ENCODE results near the gene WDR93. TPM values are rescaled to one million over a fixed set of nuclear protein-coding genes. Genes with fewer than 3 reads are reported as not detected.
"Not testable (repeated sequence)": the region's sequence is repeated elsewhere in the genome, so short reads cannot be mapped to it uniquely, and the experiment has no call there.

Gene WDR93
- total RNA-seq, 2 donors from 2014 or later, result 0.19 TPM; not detected in 1

DNA sequence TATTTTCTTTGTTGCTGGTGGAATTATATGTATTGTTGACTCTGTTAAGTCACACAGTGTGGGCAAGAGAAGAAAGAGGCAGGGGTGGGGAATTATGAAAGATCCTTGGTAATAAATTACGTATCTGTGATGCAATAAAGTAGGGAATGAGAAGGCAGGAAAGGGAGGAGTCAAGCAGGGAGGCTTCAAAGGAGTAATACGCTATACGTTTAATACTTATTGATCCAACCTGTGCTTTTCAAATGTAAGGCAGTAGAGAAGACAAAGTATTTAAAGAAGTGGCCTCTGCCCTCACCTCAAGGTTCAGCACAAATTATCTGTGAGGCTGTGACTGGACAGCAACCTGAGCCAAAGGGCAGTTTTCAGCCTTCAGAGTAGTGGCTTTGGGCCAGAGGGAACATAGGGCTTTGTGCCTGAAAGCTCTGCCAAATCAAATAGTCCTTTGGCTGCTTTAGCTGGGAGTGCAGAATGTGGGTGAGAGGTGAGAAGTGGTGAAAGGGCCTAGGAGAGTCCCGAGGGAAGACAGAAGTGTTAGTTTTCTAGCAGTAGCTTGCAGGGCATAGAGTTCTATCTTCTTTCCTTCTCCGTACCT is 10.2 kb upstream of the WDR93 start:
- DNase-seq, result no peak
- Mint-ChIP-seq H3K27me3 (ENCODE audit: low read depth) (no peaks in the 10 kb centered on the region), H3K9me3 (no peaks in the 10 kb centered on the region), H3K4me1 (ENCODE audit: low read depth) (no peaks in the 10 kb centered on the region), H3K4me3 (no peak overlapping the region), H3K27ac (no peak overlapping the region), H3K36me3 (ENCODE audit: insufficient read depth in 2 of 2) (no peaks in the 10 kb centered on the region)
- no peak for ATAC-seq (replicated peaks in 1 of 2)

GRCh38 chr15:89681146-89681545 is 9.5 kb upstream of the WDR93 start:
- H3K27ac Mint-ChIP-seq, result no peak overlapping the region
- H3K27me3 Mint-ChIP-seq (ENCODE audit: low read depth), result no peaks in the 10 kb centered on the region
- DNase-seq (no peak), ATAC-seq (replicated peaks in 1 of 2) (no peak)
- no peaks in the 10 kb centered on the region for H3K36me3 Mint-ChIP-seq (ENCODE audit: insufficient read depth in 2 of 2)
- H3K4me3 Mint-ChIP-seq, result no peak overlapping the region
- no peaks in the 10 kb centered on the region for H3K4me1 Mint-ChIP-seq (ENCODE audit: low read depth)
- H3K9me3 Mint-ChIP-seq, result no peaks in the 10 kb centered on the region

- H3K9me3 Mint-ChIP-seq, result no peaks in the 10 kb centered on the region
- no peak overlapping the region for H3K4me3 Mint-ChIP-seq
- peaks cover 11% of the 10 kb centered on the region for H3K4me1 Mint-ChIP-seq (ENCODE audit: low read depth)
- H3K27ac Mint-ChIP-seq, result no peak overlapping the region
- DNase-seq (no peak), ATAC-seq (replicated peaks in 1 of 2) (no peak)
- H3K36me3 Mint-ChIP-seq (ENCODE audit: insufficient read depth in 2 of 2), result no peaks in the 10 kb centered on the region
- no peaks in the 10 kb centered on the region for H3K27me3 Mint-ChIP-seq (ENCODE audit: low read depth)
Measured at GRCh38 chr15:89685995-89686394, 4.6 kb upstream of the WDR93 start.

DNA sequence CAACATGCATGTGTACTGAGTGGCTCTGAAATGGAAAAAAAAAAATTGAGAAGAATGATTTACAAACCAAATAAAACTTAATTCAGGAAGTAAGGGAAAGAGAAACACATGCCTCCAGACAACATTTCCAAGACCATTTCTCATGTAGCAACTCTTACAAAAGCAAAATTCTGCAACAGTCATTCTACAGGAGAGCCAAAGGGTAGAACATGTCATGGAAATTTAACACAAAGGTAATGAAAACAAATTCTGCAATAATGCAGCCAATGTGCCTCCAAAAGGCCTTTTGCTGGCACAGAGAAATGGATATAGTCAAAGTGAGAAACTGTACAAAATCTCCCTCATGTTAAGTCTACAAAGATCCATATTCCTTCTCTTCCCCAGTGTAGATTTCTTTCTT is 4.1 kb upstream of the WDR93 start:
- peaks cover 13% of the 10 kb centered on the region for H3K4me1 Mint-ChIP-seq (ENCODE audit: low read depth)
- H3K27ac Mint-ChIP-seq, result no peak overlapping the region
- no peaks in the 10 kb centered on the region for H3K27me3 Mint-ChIP-seq (ENCODE audit: low read depth)
- DNase-seq, result no peak
- no peak overlapping the region for H3K4me3 Mint-ChIP-seq
- no peak for ATAC-seq (replicated peaks in 1 of 2)
- H3K9me3 Mint-ChIP-seq, result no peaks in the 10 kb centered on the region
- H3K36me3 Mint-ChIP-seq (ENCODE audit: insufficient read depth in 2 of 2), result no peaks in the 10 kb centered on the region

DNA sequence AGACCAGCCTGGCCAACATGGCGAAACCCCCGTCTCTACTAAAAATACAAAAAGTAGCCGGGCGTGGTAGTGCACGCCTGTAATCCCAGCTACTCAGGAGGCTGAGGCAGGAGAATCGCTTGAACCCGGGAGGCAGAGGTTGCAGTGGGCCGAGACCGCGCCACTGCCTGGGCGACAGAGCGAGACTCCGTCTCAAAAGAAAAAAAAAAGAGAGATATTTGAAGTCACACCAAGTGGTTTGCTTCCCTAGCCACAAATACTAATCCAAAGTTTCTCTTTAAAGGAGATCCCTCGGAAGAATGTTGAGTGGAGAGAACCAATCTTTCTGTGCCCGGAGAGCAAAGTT is 708 bp upstream of the WDR93 start:
- peaks cover 13% of the 10 kb centered on the region for H3K4me1 Mint-ChIP-seq (ENCODE audit: low read depth)
- H3K9me3 Mint-ChIP-seq; H3K27me3 Mint-ChIP-seq (ENCODE audit: low read depth); H3K36me3 Mint-ChIP-seq (ENCODE audit: insufficient read depth in 2 of 2); DNase-seq; ATAC-seq (replicated peaks in 1 of 2): not testable (repeated sequence)
- peak overlapping the region; percentile 17 for H3K27ac Mint-ChIP-seq
- H3K4me3 Mint-ChIP-seq, result peak overlapping the region; percentile 87 to 88

- ATAC-seq (replicated peaks in 1 of 2) (no peak), DNase-seq (no peak)
- no peaks in the 10 kb centered on the region for H3K36me3 Mint-ChIP-seq (ENCODE audit: insufficient read depth in 2 of 2)
- no peak overlapping the region for H3K4me3 Mint-ChIP-seq
- no peaks in the 10 kb centered on the region for H3K9me3 Mint-ChIP-seq
- no peak overlapping the region for H3K27ac Mint-ChIP-seq
- H3K27me3 Mint-ChIP-seq (ENCODE audit: low read depth), result no peaks in the 10 kb centered on the region
- H3K4me1 Mint-ChIP-seq (ENCODE audit: low read depth), result peaks cover 13% of the 10 kb centered on the region
Measured at GRCh38 chr15:89693091-89693490, 2.5 kb downstream of the WDR93 start.

DNA sequence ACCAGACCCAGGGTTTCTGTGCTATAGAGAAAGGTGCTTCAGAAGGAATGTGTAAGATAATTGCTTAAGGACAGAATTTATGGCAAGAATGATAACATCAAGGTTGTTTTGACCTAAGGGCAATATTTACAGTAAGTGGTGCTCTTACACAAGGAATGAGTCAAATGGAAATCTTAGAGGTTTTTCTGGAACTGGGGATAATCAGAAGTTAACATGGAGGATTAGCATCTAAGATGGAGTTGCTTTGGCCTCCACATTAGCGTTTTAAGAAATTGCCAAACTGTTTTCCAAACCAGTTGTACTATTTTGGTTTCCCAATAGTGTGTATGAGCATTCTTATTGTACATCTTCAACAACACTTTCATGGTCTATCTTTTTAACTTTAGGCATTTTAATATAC is 3.1 kb downstream of the WDR93 start:
- peaks cover 13% of the 10 kb centered on the region for H3K4me1 Mint-ChIP-seq (ENCODE audit: low read depth)
- H3K27me3 Mint-ChIP-seq (ENCODE audit: low read depth), result no peaks in the 10 kb centered on the region
- DNase-seq (no peak), ATAC-seq (replicated peaks in 1 of 2) (no peak)
- H3K27ac Mint-ChIP-seq, result no peak overlapping the region
- H3K9me3 Mint-ChIP-seq, result no peaks in the 10 kb centered on the region
- no peak overlapping the region for H3K4me3 Mint-ChIP-seq
- no peaks in the 10 kb centered on the region for H3K36me3 Mint-ChIP-seq (ENCODE audit: insufficient read depth in 2 of 2)

GRCh38 chr15:89695198-89695597 is 4.6 kb downstream of the WDR93 start:
- peaks cover 10% of the 10 kb centered on the region for H3K27me3 Mint-ChIP-seq (ENCODE audit: low read depth)
- DNase-seq (no peak), ATAC-seq (replicated peaks in 1 of 2) (no peak)
- no peaks in the 10 kb centered on the region for H3K36me3 Mint-ChIP-seq (ENCODE audit: insufficient read depth in 2 of 2)
- H3K4me1 Mint-ChIP-seq (ENCODE audit: low read depth), result peaks cover 6% of the 10 kb centered on the region
- H3K9me3 Mint-ChIP-seq, result no peaks in the 10 kb centered on the region
- no peak overlapping the region for H3K4me3 Mint-ChIP-seq
- H3K27ac Mint-ChIP-seq, result no peak overlapping the region

DNA sequence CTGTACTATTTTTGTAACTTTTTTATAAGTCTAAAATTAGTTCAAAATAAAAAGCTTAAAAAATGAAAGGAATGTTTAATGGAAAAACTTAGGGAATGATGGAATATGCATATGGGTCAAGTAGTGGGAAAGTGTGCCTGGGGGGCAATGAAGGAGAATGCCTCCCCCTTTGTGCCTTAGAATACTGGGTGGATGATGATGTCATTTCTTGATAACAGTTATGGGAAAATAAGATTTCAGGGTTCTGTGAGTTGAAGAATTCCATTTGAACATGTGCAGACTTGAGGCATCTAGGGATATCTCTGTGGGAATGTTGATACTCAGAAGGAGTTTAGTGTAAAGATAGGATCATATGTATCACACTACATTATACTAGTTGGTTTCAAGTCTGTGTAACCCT is 13.8 kb downstream of the WDR93 start:
- Mint-ChIP-seq H3K4me1 (ENCODE audit: low read depth) (no peaks in the 10 kb centered on the region), H3K9me3 (no peaks in the 10 kb centered on the region), H3K36me3 (ENCODE audit: insufficient read depth in 2 of 2) (no peaks in the 10 kb centered on the region), H3K27ac (no peak overlapping the region), H3K4me3 (no peak overlapping the region), H3K27me3 (ENCODE audit: low read depth) (peaks cover 40% of the 10 kb centered on the region)
- ATAC-seq (replicated peaks in 1 of 2), result no peak
- no peak for DNase-seq

DNA sequence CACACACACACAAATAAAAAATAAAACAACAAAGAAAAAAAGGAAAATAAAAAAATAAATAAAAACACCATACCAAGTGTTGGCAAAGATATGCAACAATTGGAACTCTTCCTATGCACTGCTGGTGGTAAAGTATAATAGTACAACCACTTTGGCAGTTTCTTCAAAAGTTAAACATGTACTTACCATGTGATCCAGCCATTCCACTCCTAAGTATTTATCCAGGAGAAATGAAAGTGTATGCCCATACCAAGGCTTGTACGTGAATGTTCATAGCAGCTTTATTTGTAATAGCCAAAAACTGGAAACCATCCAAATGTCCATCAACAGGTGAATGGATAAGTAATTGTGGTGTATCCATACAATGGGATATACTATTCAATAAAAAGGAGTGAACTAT is 17.0 kb downstream of the WDR93 start:
- Mint-ChIP-seq H3K9me3 (no peaks in the 10 kb centered on the region), H3K27me3 (ENCODE audit: low read depth) (peaks cover 25% of the 10 kb centered on the region), H3K4me3 (no peak overlapping the region), H3K27ac (no peak overlapping the region), H3K36me3 (ENCODE audit: insufficient read depth in 2 of 2) (no peaks in the 10 kb centered on the region), H3K4me1 (ENCODE audit: low read depth) (no peaks in the 10 kb centered on the region)
- no peak for DNase-seq
- ATAC-seq (replicated peaks in 1 of 2), result no peak

DNA sequence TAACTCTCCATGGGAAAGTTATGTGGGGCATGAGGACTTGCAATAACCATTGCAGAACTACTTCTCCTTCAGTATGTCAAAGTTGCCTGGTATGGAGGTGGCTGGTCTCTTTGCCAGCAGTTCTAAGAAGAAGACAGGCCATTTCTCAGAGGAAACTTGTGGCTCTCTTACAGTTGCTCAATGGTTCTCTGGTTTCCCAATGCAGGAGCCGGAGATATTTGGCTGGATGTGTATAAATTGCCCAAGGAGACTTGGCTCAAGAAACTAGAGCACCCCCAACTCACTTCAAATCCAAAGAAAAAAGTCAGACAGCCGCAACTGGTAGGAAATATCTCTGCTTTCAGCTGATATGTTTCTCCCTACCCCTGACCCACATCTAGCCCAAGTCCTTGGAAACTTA is 24.2 kb downstream of the WDR93 start:
- ATAC-seq (replicated peaks in 1 of 2) (no peak), DNase-seq (no peak)
- Mint-ChIP-seq H3K36me3 (ENCODE audit: insufficient read depth in 2 of 2) (no peaks in the 10 kb centered on the region), H3K27me3 (ENCODE audit: low read depth) (no peaks in the 10 kb centered on the region), H3K27ac (no peak overlapping the region), H3K4me3 (no peak overlapping the region), H3K4me1 (ENCODE audit: low read depth) (no peaks in the 10 kb centered on the region), H3K9me3 (no peaks in the 10 kb centered on the region)

DNA sequence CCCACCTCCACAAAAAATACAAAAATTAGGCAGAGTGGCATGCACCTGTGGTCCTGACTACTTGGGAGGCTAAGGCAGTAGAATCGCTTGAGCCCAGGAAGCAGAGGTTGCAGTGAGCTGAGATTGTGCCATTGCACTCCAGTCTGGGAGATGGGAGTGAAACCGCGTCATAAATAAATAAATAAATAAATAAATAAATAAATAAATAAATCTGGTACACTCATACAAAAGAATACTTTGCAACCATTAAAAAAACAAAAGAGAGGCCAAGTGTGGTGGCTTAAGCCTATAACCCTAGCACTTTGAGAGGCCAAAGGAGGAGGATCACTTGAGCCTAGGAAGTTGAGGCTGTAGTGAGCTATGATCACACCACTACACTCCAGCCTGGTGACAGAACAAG is 32.4 kb downstream of the WDR93 start:
- DNase-seq, result no peak
- Mint-ChIP-seq H3K4me3 (no peak overlapping the region), H3K27me3 (ENCODE audit: low read depth) (no peaks in the 10 kb centered on the region), H3K9me3 (no peaks in the 10 kb centered on the region), H3K27ac (no peak overlapping the region), H3K36me3 (ENCODE audit: insufficient read depth in 2 of 2) (no peaks in the 10 kb centered on the region), H3K4me1 (ENCODE audit: low read depth) (no peaks in the 10 kb centered on the region)
- ATAC-seq (replicated peaks in 1 of 2), result no peak

DNA sequence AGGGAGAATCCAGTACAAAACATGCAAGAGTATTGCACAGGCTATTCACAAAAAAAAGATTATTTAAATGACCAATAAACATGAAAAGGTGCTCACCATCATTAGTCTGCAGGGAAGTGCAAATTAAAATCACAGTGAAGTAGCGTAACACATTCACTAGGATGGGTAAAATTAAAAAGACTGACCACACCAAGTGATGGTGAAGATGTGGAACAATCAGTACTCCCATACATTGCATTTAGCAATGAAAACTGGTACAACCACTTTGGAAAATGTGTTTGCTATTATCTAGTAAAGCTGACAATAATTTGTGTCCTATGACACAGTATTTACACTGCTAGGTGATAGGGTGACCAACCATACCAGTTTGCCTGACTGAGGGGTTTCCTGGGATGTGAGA is 34.0 kb downstream of the WDR93 start:
- no peak overlapping the region for H3K27ac Mint-ChIP-seq
- ATAC-seq (replicated peaks in 1 of 2), result no peak
- no peak overlapping the region for H3K4me3 Mint-ChIP-seq
- no peaks in the 10 kb centered on the region for H3K9me3 Mint-ChIP-seq
- no peak for DNase-seq
- no peaks in the 10 kb centered on the region for H3K4me1 Mint-ChIP-seq (ENCODE audit: low read depth)
- H3K27me3 Mint-ChIP-seq (ENCODE audit: low read depth), result no peaks in the 10 kb centered on the region
- no peaks in the 10 kb centered on the region for H3K36me3 Mint-ChIP-seq (ENCODE audit: insufficient read depth in 2 of 2)

GRCh38 chr15:89725064-89725463 is 34.5 kb downstream of the WDR93 start:
- H3K4me1 Mint-ChIP-seq (ENCODE audit: low read depth), result no peaks in the 10 kb centered on the region
- H3K36me3 Mint-ChIP-seq (ENCODE audit: insufficient read depth in 2 of 2), result no peaks in the 10 kb centered on the region
- no peaks in the 10 kb centered on the region for H3K9me3 Mint-ChIP-seq
- ATAC-seq (replicated peaks in 1 of 2) (no peak), DNase-seq (no peak)
- no peak overlapping the region for H3K4me3 Mint-ChIP-seq
- H3K27me3 Mint-ChIP-seq (ENCODE audit: low read depth), result no peaks in the 10 kb centered on the region
- no peak overlapping the region for H3K27ac Mint-ChIP-seq
